Cardiac muscle cell (in vitro differentiated cells and primary cell): ENCODE results near the gene CCDC63. TPM values are rescaled to one million over a fixed set of nuclear protein-coding genes. Genes with fewer than 3 reads are reported as not detected.

Experiments
- DNase-seq, 2 donors: peaks; one replicate each; pipeline versions ENCODE4 v3.0.0 to v3.0.0-alpha.2; 2010 to 2017; ENCODE audit warnings: low read depth in 1 of 2, low spot score in 1 of 2
- H3K27ac ChIP-seq: fragments of 200-600 bp; sonication (generic); 2 replicates; pipeline ENCODE4 v1.5.1; 2016
- H3K27me3 ChIP-seq: fragments of 200-600 bp; sonication (generic); 2 replicates; pipeline ENCODE4 v1.6.0; 2016; ENCODE audit warnings: control low read depth
- H3K36me3 ChIP-seq: fragments of 200-600 bp; sonication (generic); 2 replicates; pipeline ENCODE4 v1.5.1; 2016; ENCODE audit warnings: control low read depth
- H3K4me1 ChIP-seq: fragments of 200-600 bp; sonication (generic); 2 replicates; pipeline ENCODE4 v1.8.1; 2017; ENCODE audit warnings: low read depth, mild to moderate bottlenecking, mixed run types
- H3K4me3 ChIP-seq: fragments of 200-600 bp; sonication (generic); 2 replicates; pipeline ENCODE4 v1.5.1; 2016; ENCODE audit warnings: mild to moderate bottlenecking
- H3K9me3 ChIP-seq: fragments of 200-600 bp; sonication (generic); 2 replicates; pipeline ENCODE4 v1.5.1; 2017; ENCODE audit warnings: low read depth, mild to moderate bottlenecking, control low read depth
- CTCF ChIP-seq: IDR thresholded peaks from 2 replicates; pipeline ENCODE4 v1.5.1; 2012; ENCODE audit warnings: low read depth, mild to moderate bottlenecking, low read length
- polyA plus RNA-seq: library from polyadenylated mRNA; unstranded; fragments of >200 nt; fragmentation: Nextera tagmentation; extraction: Ambion mirVana; gene quantifications from 2 replicates; pipeline ENCODE4 v1.2.1, GENCODE V29; 2016
- total RNA-seq: library from RNA; depleted of rRNA; stranded (reverse); fragments of >200 nt; gene quantifications from 2 replicates; pipeline ENCODE4 v1.2.3, GENCODE V29; 2016

Gene CCDC63
- total RNA-seq (not detected in 2 replicates), polyA plus RNA-seq (0.11 and 0.22 TPM in 2 replicates)

GRCh38 chr12:110846615-110847566 lies at the start of gene CCDC63:
Gene CCDC63, plus strand, starts transcription at chr12:110846987. Its CDS starts 5,968 bp downstream, at chr12:110852955.
- no peaks in the 10 kb centered on the region for H3K36me3 ChIP-seq
- no peaks in the 10 kb centered on the region for H3K27me3 ChIP-seq
- TF ChIP-seq CTCF = peak; percentile 51
- H3K27ac ChIP-seq = no peak within 1 kb of the TSS
- H3K9me3 ChIP-seq = no peaks in the 10 kb centered on the region
- H3K4me1 ChIP-seq = no peaks in the 10 kb centered on the region
- peak; percentile 62 to 85 for DNase-seq
- peak within 1 kb of the TSS; percentile 17 for H3K4me3 ChIP-seq

GRCh38 chr12:110798461-110798860 lies 48.3 kb upstream of the CCDC63 start:
- TF ChIP-seq CTCF = no peak
- H3K36me3 ChIP-seq = no peaks in the 10 kb centered on the region
- H3K9me3 ChIP-seq = no peaks in the 10 kb centered on the region
- DNase-seq = peak in 1 of 2 donors; percentile 52
- no peak overlapping the region for H3K27ac ChIP-seq
- H3K27me3 ChIP-seq = no peaks in the 10 kb centered on the region
- H3K4me3 ChIP-seq = no peak overlapping the region
- no peaks in the 10 kb centered on the region for H3K4me1 ChIP-seq

- no peaks in the 10 kb centered on the region for H3K9me3 ChIP-seq
- no peaks in the 10 kb centered on the region for H3K36me3 ChIP-seq
- H3K4me3 ChIP-seq = no peak overlapping the region
- no peak for TF ChIP-seq CTCF
- no peak for DNase-seq
- no peak overlapping the region for H3K27ac ChIP-seq
- H3K27me3 ChIP-seq = no peaks in the 10 kb centered on the region
- no peaks in the 10 kb centered on the region for H3K4me1 ChIP-seq
Measured at GRCh38 chr12:110802489-110802888, 44.3 kb upstream of the CCDC63 start.

GRCh38 chr12:110804406-110804805 lies 42.4 kb upstream of the CCDC63 start:
- H3K4me3 ChIP-seq = no peak overlapping the region
- no peak overlapping the region for H3K27ac ChIP-seq
- no peak for DNase-seq
- no peak for TF ChIP-seq CTCF
- H3K27me3 ChIP-seq = no peaks in the 10 kb centered on the region
- no peaks in the 10 kb centered on the region for H3K36me3 ChIP-seq
- H3K9me3 ChIP-seq = no peaks in the 10 kb centered on the region
- no peaks in the 10 kb centered on the region for H3K4me1 ChIP-seq

DNA sequence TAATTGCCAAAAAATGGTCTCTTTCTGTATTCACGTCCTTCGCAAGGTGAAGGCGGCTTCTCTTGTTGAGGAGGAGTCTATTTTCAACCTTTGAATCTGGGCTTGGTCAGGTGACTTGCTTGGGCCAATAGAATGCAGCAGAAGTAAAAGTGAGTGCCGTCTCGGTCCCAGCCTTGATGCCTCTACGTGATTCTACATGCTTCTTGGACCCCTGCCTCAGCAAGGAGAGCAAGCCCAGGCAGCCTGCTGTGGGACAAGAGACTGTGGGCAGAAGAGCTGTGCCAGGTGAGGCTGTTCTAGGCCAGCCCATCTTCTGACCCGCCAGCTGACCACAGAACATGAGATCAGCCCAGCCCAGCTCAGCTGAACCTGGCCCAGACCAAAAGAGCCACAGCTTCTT lies 39.1 kb upstream of the CCDC63 start:
- H3K4me1 ChIP-seq = no peaks in the 10 kb centered on the region
- DNase-seq = no peak
- TF ChIP-seq CTCF = no peak

More for the DNA sequence above, 39.1 kb upstream of the CCDC63 start:
- H3K4me3 ChIP-seq = no peak overlapping the region
- no peaks in the 10 kb centered on the region for H3K36me3 ChIP-seq
- no peaks in the 10 kb centered on the region for H3K9me3 ChIP-seq
- peaks cover 15% of the 10 kb centered on the region for H3K27me3 ChIP-seq
- no peak overlapping the region for H3K27ac ChIP-seq
